Caco-2 (cell line): Measurements from ENCODE around the gene PLCB4. TPM values are rescaled to one million over a fixed set of nuclear protein-coding genes. Genes with fewer than 3 reads are reported as not detected.

Experiments used
- BruUV-seq: library from RNA; stranded (reverse); fragments of 400-500 nt; replicated peaks from 2 replicates; lab custom pipeline; 2021; lab: Mats Ljungman, UMichigan
- CTCF ChIA-PET: fragments of 300-600 bp; sonication (Branson Sonifier 250); formaldehyde crosslinking; loops from one replicate; lab custom pipeline; 2022; ENCODE audit warnings: antibody characterized with exemption; lab: Charles Lee
- POLR2A ChIA-PET: fragments of 300-600 bp; sonication (Branson Sonifier 250); formaldehyde crosslinking; loops from one replicate; lab custom pipeline; 2022; ENCODE audit warnings: antibody characterized with exemption; lab: Charles Lee
- DNase-seq, 2 experiments: peaks; one replicate each; pipeline versions ENCODE4 v3.0.0 to v3.0.0-alpha.2; 2020 to 2022
- H3K27me3 ChIP-seq: replicated peaks from 2 replicates; pipeline ENCODE4 v1.6.0; 2011; ENCODE audit warnings: low read length; ENCODE audit not compliant: control insufficient read depth, insufficient read depth
- H3K36me3 ChIP-seq: 2 replicates; pipeline ENCODE4 v1.5.1; 2011; ENCODE audit warnings: low read length; ENCODE audit not compliant: control insufficient read depth, insufficient read depth
- H3K4me1 ChIP-seq: fragments of 250-450 bp; sonication (Bioruptor Pico); 2 replicates; pipeline ENCODE4 v1.5.1; 2020; ENCODE audit warnings: mild to moderate bottlenecking
- H3K4me3 ChIP-seq: 2 replicates; pipeline ENCODE4 v1.5.1; 2011; ENCODE audit warnings: low read depth, mild to moderate bottlenecking, control low read depth, low read length
- H3K9me3 ChIP-seq: fragments of 250-450 bp; sonication (Bioruptor Pico); 2 replicates; pipeline ENCODE4 v1.5.1; 2020; ENCODE audit warnings: mild to moderate bottlenecking, moderate library complexity
- H3K27ac Mint-ChIP-seq: one replicate; pipeline ENCODE4 v1.8.0; 2022; ENCODE audit warnings: mixed read lengths; ENCODE audit not compliant: unreplicated experiment
- H3K27me3 Mint-ChIP-seq: one replicate; pipeline ENCODE4 v1.8.0; 2022; ENCODE audit warnings: mixed read lengths; ENCODE audit not compliant: insufficient read depth, unreplicated experiment
- H3K36me3 Mint-ChIP-seq: one replicate; pipeline ENCODE4 v1.8.0; 2022; ENCODE audit warnings: mild to moderate bottlenecking, mixed read lengths; ENCODE audit not compliant: insufficient read depth, unreplicated experiment
- H3K4me1 Mint-ChIP-seq: one replicate; pipeline ENCODE4 v1.8.0; 2022; ENCODE audit warnings: low read depth, mixed read lengths; ENCODE audit not compliant: unreplicated experiment
- H3K4me3 Mint-ChIP-seq: one replicate; pipeline ENCODE4 v1.8.0; 2022; ENCODE audit warnings: mild to moderate bottlenecking, moderate library complexity, mixed read lengths; ENCODE audit not compliant: unreplicated experiment
- H3K9me3 Mint-ChIP-seq: one replicate; pipeline ENCODE4 v1.8.0; 2022; ENCODE audit warnings: mixed read lengths; ENCODE audit not compliant: unreplicated experiment
- CTCF ChIP-seq, 2 experiments: fragments of 200-600 bp in 1 of 2; IDR thresholded peaks; 1 replicate in 1 of 2; 2 replicates in 1 of 2; pipeline versions ENCODE4 v1.5.1 to v1.8.0; 2011 to 2022; ENCODE audit warnings: antibody characterized with exemption in 1 of 2, control low read depth in 1 of 2, inconsistent platforms in 1 of 2, low read depth in 1 of 2, low read length in 1 of 2, mild to moderate bottlenecking in 1 of 2, moderate library complexity in 1 of 2; ENCODE audit not compliant: insufficient read depth in 1 of 2, severe bottlenecking in 1 of 2, unreplicated experiment in 1 of 2
- intact Hi-C: fragments of 100-400 bp; cut with micrococcal nuclease; formaldehyde crosslinking; loops from one replicate; pipeline ENCODE4 v1.10.0; 2022; ENCODE audit not compliant: unreplicated experiment
- total RNA-seq: library from RNA; stranded (reverse); gene quantifications from 2 replicates; pipeline ENCODE4 v1.2.3, GENCODE V29; 2022

The PLCB4 gene
- total RNA-seq, 1 experiment from 2014 or later, result 3.0 TPM

GRCh38 chr20:9398882-9399281 is 330.0 kb downstream of the PLCB4 start:
- no peak overlapping the region for H3K4me3 Mint-ChIP-seq
- Histone ChIP-seq H3K36me3 (no peaks in the 10 kb centered on the region), H3K27me3 (no peaks in the 10 kb centered on the region), H3K9me3 (no peaks in the 10 kb centered on the region), H3K4me3 (no peak overlapping the region), H3K4me1 (no peaks in the 10 kb centered on the region)
- BruUV-seq, result no TSS peak
- H3K27me3 Mint-ChIP-seq, result no peaks in the 10 kb centered on the region
- no peaks in the 10 kb centered on the region for H3K9me3 Mint-ChIP-seq
- intact Hi-C loops, result no loop called here
- ChIA-PET POLR2A (no interaction called here), CTCF (no interaction called here)
- no peak overlapping the region for H3K27ac Mint-ChIP-seq
- no peak for TF ChIP-seq CTCF (IDR thresholded peaks at IDR 0.05; ENCODE audit: insufficient read depth in 1 of 2, low read depth in 1 of 2, low read length in 1 of 2, severe bottlenecking in 1 of 2, unreplicated experiment in 1 of 2)
- H3K36me3 Mint-ChIP-seq, result no peaks in the 10 kb centered on the region
- DNase-seq, result no peak
- H3K4me1 Mint-ChIP-seq, result no peaks in the 10 kb centered on the region

DNA sequence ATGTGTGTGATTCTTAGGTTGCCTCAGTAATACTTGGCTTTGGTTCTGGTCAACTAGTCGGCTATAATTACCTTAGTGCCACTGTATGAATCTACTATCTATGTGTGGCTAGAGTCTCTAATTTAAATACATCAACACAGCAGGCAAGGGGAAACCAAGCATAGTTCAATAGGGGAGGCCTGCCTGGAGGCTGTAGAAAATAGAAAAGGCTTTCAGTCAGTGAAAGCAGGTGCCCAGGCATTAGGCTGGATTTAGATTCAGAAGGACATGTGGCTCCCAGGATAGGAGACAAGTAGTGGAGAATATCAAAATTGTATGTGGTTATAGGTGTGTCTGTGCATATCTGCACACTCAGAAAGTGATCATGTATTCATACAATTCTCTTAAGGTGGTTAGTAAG is 330.4 kb downstream of the PLCB4 start:
- Histone ChIP-seq H3K36me3 (no peaks in the 10 kb centered on the region), H3K9me3 (no peaks in the 10 kb centered on the region), H3K4me3 (no peak overlapping the region), H3K27me3 (no peaks in the 10 kb centered on the region), H3K4me1 (no peaks in the 10 kb centered on the region)
- no peak for DNase-seq
- ChIA-PET POLR2A (no interaction called here), CTCF (no interaction called here)
- Mint-ChIP-seq H3K9me3 (no peaks in the 10 kb centered on the region), H3K36me3 (no peaks in the 10 kb centered on the region), H3K4me1 (no peaks in the 10 kb centered on the region), H3K27me3 (no peaks in the 10 kb centered on the region), H3K27ac (no peak overlapping the region), H3K4me3 (no peak overlapping the region)
- TF ChIP-seq CTCF (IDR thresholded peaks at IDR 0.05; ENCODE audit: insufficient read depth in 1 of 2, low read depth in 1 of 2, low read length in 1 of 2, severe bottlenecking in 1 of 2, unreplicated experiment in 1 of 2), result no peak
- no TSS peak for BruUV-seq
- intact Hi-C loops, result no loop called here

DNA sequence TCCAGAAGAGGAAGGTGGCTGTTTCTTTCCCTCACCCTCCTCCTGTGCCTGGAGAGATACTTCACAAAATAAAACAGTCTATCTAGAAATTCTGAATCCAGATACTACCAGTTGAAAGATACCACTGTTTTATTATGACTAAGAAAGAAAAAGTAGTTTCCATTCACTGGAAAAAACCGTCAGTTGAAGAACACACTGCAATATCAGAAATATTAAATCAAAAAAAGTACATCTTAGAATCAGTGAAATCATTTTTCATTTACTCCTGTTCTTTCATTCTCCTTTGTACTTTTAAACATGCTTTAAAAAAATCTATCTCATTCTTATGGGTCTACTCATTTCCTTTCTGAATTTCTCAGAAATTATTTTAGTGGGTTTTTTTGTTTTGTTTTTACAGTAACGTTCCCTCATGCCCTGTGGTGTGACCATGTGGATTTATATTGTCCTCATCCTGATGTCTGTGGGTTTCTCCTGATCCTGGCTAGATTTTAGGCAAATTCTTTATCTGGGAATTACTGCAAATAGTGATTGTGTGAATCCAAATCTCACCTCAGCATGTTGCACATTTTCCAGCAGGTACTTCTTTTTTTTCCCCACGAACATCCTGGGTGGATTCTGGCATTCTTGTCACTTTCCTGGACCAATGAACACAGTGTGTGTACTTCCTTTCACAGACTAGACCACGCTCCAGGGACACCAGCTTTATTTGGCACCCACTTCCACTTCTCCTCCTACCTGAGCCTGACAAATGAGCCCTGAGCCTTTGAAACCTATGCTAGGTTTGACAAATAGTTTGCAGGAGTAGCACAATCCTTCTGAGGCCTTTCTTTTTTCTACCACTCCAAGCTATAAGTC is 331.5 kb downstream of the PLCB4 start:
- POLR2A ChIA-PET, result no interaction called here
- H3K27ac Mint-ChIP-seq, result no peak overlapping the region
- no peak overlapping the region for H3K4me3 Mint-ChIP-seq
- intact Hi-C loops, result loop anchor here (10.0 kb wide), 1 partner anchor 514 kb away; no protein-coding TSS in a partner anchor
- Histone ChIP-seq H3K36me3 (no peaks in the 10 kb centered on the region), H3K4me1 (no peaks in the 10 kb centered on the region), H3K4me3 (no peak overlapping the region), H3K9me3 (no peaks in the 10 kb centered on the region), H3K27me3 (no peaks in the 10 kb centered on the region)
- H3K36me3 Mint-ChIP-seq, result no peaks in the 10 kb centered on the region
- H3K9me3 Mint-ChIP-seq, result no peaks in the 10 kb centered on the region
- TF ChIP-seq CTCF (IDR thresholded peaks at IDR 0.05; ENCODE audit: insufficient read depth in 1 of 2, low read depth in 1 of 2, low read length in 1 of 2, severe bottlenecking in 1 of 2, unreplicated experiment in 1 of 2), result no peak
- CTCF ChIA-PET, result no interaction called here
- H3K27me3 Mint-ChIP-seq, result no peaks in the 10 kb centered on the region
- BruUV-seq, result no TSS peak
- no peaks in the 10 kb centered on the region for H3K4me1 Mint-ChIP-seq
- DNase-seq, result no peak
